ENCODE data around the gene TMEM204.

DNA sequence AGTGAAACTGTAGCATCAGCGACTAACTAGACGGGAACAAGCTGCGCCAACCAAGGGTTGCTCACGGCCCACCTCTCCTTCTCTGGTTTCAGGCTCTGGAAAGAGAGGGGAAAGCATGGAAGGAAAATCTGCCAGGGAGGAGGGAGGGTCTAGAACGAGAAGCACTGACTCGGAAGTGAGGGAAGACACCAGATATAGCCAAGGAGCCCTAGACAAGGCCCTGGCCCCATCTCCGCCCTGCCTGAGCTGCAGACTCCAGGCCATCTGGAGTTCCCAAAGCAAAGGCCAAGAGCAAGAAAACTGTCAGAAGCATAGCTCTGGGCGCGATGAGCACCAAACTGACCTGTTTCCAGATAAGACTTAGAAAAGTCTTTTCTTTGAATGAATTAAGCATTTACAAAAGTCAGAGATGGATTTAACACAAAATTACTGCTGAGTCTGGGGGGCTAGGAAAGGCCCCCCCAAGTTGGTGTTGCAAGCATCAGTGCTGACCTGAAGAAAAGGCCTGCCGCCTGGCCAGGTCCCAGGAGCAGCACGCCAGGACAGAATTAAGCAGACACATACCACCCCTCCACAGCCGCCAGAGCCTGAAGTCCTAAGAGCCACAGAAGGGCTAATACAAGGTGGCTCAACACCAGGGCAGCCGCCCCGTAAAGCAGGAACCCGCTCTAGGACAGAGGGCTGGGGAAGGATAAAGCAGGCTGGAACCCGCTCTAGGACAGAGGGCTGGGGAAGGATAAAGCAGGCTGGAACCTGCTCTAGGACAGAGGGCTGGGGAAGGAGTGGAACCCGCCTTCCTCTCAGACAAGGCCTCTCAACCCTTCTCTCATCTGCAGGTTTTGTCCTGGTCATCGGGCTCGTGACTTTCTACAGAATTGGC lies 20.7 kb downstream of the TMEM204 start:
- TF ChIP-seq, protein P1, sequence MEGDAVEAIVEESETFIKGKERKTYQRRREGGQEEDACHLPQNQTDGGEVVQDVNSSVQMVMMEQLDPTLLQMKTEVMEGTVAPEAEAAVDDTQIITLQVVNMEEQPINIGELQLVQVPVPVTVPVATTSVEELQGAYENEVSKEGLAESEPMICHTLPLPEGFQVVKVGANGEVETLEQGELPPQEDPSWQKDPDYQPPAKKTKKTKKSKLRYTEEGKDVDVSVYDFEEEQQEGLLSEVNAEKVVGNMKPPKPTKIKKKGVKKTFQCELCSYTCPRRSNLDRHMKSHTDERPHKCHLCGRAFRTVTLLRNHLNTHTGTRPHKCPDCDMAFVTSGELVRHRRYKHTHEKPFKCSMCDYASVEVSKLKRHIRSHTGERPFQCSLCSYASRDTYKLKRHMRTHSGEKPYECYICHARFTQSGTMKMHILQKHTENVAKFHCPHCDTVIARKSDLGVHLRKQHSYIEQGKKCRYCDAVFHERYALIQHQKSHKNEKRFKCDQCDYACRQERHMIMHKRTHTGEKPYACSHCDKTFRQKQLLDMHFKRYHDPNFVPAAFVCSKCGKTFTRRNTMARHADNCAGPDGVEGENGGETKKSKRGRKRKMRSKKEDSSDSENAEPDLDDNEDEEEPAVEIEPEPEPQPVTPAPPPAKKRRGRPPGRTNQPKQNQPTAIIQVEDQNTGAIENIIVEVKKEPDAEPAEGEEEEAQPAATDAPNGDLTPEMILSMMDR (conservative IDR thresholded peaks at IDR 0.05): no peak
- no peak for TF ChIP-seq EZH2 (IDR thresholded peaks at IDR 0.05; ENCODE audit: low read depth)

Measured in PC-9 (cell line).